GM21529 (cell line): ENCODE results near the gene UBE2A.

Experiments
- ATAC-seq: cut with Tn5 transposase; IDR thresholded peaks from one replicate; pipeline ENCODE4 v1.9.1; 2021; ENCODE audit not compliant: unreplicated experiment

Gene UBE2A

DNA sequence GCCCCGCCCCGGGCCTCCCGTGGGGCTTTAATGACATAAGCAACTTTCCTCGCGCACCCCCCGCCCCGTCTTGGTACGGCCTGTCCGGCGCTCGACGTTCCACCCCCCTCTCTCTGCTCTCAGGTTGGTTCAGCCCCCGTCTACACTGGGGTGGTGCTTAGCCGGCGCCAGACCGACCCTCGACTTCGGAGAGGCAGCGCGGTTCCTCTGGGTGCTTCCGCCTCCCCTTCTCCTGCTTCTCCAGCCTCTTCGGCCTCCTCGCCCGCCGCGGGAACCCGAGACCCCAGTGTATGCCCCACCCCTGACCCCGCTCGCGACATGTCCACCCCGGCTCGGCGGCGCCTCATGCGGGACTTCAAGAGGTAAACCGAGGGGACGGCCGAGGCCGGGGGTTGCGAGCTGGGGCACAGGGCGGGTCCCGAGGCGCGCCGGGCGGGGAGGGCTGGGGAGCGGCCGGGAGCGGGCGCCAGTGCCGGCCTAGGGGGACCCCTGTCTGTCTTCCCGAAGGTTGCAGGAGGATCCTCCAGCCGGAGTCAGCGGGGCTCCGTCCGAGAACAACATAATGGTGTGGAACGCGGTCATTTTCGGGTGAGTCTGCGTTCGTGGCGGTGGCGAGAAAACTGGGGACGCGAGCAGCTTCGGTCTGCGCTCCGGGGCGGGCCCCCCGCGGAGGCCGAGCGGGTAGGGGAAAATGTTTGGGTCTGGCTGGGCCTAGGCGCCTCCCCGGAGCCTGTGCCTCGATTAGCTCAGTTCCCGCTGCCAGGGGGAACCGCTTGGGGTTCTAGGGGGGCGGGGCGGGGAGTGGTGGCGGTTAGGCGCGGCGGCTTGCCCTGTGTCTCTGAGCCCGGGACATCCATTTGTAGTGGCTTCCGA, at the start of gene UBE2A:
Gene UBE2A, plus strand, starts transcription at position 170 of the 873 bp plus-strand sequence. Its CDS starts 149 bp downstream, at position 319.
- ATAC-seq: peak; percentile 84

DNA sequence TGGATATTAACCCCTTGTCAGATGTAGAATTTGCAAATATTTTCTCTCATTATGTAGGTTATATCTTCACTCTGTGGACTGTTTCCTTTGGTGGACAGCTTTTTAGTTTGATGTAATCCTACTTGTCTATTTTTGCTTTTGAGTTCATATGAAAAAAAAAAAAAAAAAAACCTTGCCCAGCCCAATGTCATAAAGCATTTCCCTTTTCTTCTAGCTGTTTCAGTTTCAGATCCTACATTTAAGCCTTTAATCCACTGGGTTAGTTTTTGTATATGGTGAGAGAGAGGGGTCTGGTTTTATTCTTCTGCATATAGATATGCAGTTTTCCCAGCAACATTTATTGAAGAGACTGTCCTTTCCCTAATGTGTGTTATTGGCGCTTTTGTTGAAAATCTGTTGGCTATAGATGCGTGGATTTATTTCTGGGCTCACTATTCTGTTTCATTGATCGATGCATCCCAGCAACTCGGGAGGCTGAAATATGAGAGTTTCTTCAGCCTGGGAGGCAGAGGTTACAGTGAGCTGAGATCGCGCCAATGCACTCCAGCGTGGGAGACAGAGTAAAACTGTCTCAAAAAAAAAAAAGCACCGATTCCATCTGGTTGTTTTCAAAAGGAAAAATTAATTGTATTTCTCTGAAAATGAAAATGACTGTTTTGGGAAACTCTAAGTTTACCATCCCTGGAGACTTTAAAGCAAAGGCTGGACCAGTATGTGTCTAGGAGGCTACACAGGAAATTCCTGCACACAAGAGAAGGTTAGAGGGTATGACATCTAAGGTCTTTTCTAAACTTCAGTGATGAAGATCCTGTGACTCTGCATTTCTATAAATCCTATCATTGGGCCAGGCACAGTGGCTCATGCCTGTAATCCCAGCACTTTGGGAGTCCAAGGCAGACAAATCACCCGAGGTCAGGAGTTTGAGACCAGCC, 44.8 kb upstream of the UBE2A start:
- no peak for ATAC-seq

DNA sequence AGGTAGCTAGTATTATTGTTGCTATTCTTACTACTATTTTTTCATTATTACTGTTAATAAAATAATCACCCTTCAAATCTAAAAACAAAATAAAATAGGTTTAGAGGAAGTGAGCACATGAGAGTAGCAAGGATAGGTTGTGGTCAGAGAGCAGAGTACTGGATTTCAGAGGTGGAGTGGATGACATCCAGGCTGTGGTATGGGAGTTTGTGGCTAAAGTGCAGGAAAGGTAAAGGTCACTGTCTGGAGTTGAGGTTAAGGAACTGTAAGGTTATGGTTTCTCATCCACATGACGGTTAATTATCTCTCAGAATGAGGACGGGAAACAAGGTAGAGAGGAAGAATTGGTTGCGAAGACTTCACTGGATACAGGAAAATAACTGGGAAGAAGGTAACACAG, 36.9 kb upstream of the UBE2A start:
- ATAC-seq: no peak

- no peak for ATAC-seq
Observed at GRCh38 chrX:119539872-119540271, 34.5 kb upstream of the UBE2A start.

DNA sequence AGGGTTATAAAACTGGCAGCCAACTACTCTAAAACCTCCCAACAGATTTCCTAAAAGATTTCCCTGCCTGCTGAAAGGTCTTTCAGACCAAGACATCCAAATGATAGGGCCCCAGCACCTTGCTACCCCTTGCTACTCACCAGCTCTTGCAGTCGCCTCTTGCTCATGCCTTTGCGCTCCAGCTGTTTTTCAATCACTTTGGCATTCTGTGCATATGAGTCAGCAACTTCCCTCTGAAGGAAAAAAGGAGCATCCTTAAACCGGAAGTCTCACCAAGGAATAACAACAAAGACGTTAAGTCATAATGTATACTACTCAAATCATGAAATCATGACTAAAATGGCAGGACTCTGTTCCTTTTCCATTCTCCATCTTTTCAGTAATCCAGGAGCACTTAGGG, 33.2 kb upstream of the UBE2A start:
- ATAC-seq: no peak

GRCh38 chrX:119549327-119550016, 24.9 kb upstream of the UBE2A start:
- ATAC-seq: no peak

DNA sequence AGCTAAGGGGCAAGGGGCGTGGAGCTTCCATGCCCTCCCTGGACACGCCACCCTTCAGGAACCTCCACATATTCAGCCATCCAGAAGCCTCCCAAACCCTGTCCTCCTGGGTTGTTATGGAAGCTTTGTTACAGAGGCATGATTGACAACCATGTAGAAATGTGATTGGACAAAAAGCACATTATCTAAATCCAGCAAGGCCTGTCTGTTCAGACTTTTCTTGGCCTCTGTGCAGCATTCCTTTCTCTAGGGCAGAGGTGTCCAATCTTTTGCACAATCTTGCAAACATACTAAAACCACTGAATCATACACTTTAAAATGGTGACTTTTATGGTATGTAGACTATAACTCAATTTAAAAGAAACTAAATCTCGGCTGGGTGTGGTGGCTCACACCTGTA, 21.9 kb upstream of the UBE2A start:
- no peak for ATAC-seq

DNA sequence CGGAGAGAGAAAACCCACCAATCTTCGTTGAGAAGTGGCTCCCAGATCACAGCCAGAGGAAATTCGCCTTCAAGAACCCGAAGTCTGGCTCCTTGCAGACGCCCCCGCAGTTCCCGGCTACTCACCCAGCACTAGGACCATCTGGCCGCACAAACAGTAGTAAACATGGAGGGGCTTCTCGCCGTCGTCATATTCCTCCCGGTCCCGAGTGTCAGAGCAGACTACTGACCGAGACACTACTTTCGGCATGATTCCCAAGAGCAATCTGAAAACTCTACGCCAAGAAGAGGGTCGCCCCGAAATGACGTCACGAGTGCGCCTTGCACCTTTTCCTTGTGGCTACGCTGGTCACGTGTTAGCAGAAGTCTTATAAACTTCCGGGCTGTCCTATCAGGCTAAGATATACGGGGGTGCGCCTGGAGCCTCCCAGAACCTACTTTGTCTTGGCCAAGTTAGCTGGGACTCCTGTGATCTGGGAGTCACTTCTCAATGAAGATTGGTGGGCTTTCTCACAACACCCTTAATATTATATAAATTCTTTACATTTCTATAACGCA, 9.2 kb upstream of the UBE2A start, which contains the start of gene STEEP1:
Gene STEEP1, minus strand, starts transcription at position 303 of the 557 bp plus-strand sequence. Its CDS starts 54 bp downstream, at position 249.
- peak; percentile 96 for ATAC-seq

DNA sequence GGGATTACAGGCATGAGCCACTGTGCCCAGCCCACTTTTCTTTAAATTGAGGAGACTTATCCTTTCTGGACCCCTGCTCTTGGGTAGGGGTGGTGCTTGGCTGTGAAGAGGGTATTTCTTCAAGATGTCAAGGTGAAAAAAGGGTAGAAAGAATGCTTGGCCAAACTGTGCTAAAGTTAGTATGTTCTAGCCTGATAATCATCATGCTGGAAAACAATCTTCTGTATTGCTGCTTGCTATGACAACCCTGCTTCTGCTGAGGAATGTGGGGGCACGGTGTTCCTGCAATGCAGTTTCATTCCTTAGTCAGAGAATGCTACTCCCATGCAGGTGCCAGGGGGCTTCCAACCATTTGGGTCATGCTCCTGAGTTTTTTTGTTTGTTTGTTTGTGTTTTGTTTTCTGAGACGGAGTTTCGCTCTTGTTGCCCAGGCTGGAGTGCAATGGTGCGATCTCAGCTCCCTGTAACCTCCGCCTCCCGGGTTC, 4.0 kb upstream of the UBE2A start:
- ATAC-seq: no peak

- ATAC-seq: no peak
Observed at GRCh38 chrX:119573222-119573621, 1.1 kb upstream of the UBE2A start.

GRCh38 chrX:119573840-119574393, 446 bp upstream of the UBE2A start:
- peak; percentile 17 for ATAC-seq

DNA sequence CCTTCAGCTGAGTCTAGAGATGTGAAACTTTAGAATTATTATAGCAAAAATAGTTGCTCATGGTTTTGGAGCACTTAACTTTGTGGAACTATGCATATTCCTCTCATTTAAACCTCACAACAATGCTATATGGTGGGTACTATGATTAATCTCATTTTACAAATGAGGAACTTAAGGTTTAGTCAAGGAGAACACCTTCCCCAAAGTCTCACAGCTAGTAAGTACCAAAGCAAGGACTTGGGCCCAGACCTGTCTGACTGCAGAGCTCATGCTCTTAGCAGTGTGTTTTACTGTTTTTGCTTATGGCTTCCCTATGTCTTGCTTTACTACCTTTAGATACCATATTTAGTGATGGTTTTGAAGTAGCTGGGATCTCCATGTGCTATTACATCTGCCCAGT, 5.1 kb downstream of the UBE2A start:
- no peak for ATAC-seq

DNA sequence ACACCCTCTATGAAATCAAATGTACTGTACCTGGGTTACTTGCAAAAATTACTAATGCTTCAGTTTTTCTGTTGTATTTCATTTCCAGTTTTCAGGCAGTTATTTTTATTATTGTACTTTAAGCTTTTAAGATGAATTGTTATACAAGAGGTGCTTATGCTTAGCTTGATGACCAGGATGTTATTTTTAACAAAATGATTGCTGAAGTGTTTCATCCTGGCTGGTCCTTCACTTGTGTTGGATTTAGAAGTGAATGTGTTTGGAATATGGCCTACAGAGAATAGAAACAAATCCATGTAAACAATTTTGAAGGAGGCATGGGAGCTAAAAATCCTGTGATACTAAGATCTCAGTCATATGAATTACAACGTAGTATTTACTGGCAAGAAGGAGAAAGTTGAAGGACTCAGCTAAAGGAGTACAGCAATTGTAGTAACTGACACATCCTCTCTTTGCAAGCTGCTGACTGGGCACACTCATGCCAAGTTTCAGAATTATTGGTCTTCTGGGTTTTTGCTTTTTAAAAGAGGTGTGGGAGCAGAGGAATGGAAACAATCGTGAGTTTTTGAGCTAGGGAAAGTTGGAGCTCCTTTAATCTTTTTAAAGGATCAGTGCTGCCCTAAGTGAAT, 9.2 kb downstream of the UBE2A start:
- ATAC-seq: no peak

DNA sequence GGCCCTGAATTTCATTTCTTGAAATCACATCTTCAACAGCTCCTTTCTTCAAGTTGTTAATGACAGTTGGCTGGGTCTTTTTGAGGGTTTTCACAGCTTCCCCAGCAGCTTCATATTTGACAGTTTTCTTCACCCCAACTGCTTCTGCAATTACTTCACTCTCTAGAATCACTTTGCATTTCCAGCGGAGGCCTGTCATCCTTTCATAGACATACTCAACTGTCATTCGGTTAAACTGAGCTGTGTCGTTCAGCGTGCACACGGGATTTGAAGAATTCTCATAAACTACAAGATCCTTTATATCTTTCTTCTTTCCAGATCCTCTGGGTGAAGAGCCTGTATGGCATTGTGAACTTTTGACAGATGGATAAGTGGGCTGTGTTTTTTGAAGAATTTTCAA, 15.4 kb downstream of the UBE2A start:
- no peak for ATAC-seq

DNA sequence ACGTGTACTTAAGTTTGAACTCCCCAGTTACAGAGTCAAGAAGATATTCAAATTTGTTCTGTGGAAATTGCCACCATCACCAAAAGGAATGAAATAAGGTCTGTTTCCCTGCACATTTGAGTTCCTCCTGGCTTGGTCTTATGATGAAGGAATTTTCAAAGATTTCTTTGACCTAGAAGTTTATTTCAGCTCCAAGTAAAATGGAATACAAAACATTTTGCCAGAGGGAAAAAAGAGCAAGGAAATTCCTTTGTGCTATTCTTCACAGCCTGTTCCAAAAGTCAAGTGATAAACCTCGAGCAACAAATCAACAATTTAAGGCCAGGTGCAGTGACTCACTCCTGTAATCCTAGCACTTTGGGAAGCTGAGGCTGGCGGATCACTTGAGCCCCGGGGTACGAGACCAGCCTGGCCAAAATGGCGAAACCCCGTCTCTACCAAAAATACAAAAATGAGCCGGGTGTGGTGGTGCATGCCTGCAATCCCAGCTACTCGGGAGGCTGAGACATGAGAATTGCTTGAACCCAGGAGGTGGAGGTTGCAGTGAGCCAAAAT, 28.4 kb downstream of the UBE2A start:
- no peak for ATAC-seq

GRCh38 chrX:119604766-119605463, 30.6 kb downstream of the UBE2A start:
- no peak for ATAC-seq

DNA sequence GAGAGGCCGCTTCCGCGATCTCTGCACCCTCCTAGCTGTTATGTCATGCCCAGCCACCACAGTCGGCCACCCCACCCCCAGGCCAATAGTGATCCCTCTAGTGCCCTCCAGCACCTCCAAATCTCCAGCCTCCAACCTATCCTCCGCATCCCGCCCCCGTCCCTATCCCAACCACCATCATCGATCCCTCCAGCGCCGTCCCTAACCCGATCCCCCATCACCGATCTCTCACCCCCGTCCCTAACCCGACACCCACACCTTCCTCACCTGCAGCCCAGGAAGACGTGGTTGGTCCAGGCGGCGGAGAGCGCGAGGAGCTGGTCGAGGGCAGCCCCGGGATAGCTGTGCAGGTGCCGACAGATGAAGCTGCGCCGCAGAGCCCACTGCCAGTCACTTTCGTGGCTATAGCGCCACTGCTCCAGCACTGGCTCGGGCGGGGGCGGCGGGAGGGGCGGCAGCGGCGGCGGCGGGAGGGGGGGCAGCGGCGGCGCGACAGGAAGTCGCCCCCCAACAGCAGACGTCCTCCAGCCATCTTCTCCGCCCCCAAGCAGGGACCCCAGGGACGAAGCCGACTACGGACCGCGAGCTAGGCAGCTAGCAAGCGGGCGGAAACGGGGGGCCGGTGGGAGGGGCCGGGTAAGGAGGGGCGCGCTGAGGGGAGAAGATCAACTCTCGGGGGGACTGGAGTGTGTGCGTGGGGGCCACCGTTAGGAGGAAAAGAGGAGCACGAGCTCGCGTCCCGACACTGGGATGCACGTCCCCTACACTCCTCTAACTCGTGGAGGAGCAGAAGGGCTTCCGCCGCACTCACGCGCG, 31.3 kb downstream of the UBE2A start:
- peak; percentile 17 for ATAC-seq
